ENCODE results near the gene TMEM41A. TPM values are rescaled to one million over a fixed set of nuclear protein-coding genes. Genes with fewer than 3 reads are reported as not detected.
A peak's percentile ranks its signal among the peaks of the same experiment; 100 is the strongest.
"Not testable (repeated sequence)": the region's sequence is repeated elsewhere in the genome, so short reads cannot be mapped to it uniquely, and the experiment has no call there.

TMEM41A gene
- total RNA-seq, 1 donor from 2014 or later: 31.6 TPM

- Histone ChIP-seq H3K36me3 (peaks cover 13% of the 10 kb centered on the region), H3K4me1 (no peaks in the 10 kb centered on the region), H3K27me3 (no peaks in the 10 kb centered on the region), H3K4me3 (no peak overlapping the region), H3K27ac (no peak overlapping the region), H3K9me3 (no peaks in the 10 kb centered on the region)
- no peak for TF ChIP-seq CTCF (IDR thresholded peaks at IDR 0.05)
- DNase-seq: no peak
- ATAC-seq: no peak
- intact Hi-C loops (cut with DNase I): no loop called here
Observed at GRCh38 chr3:185460309-185460708, 38.5 kb downstream of the TMEM41A start.

DNA sequence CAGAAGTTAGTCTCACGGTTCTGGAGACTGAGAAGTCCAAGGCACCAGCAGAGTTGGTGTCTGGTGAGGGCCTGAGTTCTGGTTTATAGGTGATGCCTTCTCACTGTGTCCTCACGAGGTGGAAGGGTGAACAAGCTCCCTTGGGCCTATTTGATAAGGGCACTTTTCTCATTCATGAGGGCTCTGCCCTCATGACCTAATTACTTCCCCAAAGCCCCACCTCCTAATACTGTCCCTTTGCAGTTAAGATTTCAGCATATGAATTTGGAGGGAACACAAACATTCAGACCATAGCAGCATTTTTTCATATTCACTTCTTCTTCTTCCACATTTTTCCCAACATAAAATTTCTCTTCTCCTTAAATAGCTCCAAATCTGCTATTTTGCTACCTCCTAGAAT is 41.5 kb downstream of the TMEM41A start:
- Histone ChIP-seq H3K9me3 (no peaks in the 10 kb centered on the region), H3K36me3 (peaks cover 4% of the 10 kb centered on the region), H3K4me3 (no peak overlapping the region), H3K4me1 (no peaks in the 10 kb centered on the region), H3K27me3 (no peaks in the 10 kb centered on the region), H3K27ac (no peak overlapping the region)
- no peak for DNase-seq
- intact Hi-C loops (cut with DNase I): no loop called here
- ATAC-seq: peak; percentile 78
- TF ChIP-seq CTCF (IDR thresholded peaks at IDR 0.05): no peak

GRCh38 chr3:185451432-185451831 is 47.4 kb downstream of the TMEM41A start:
- DNase-seq; intact Hi-C loops (cut with DNase I); H3K9me3 ChIP-seq; ATAC-seq; H3K27me3 ChIP-seq; H3K27ac ChIP-seq; H3K4me3 ChIP-seq; H3K4me1 ChIP-seq: not testable (repeated sequence)
- H3K36me3 ChIP-seq: peaks cover 14% of the 10 kb centered on the region

GRCh38 chr3:185448107-185448506 is 50.7 kb downstream of the TMEM41A start:
- intact Hi-C loops (cut with DNase I): no loop called here
- Histone ChIP-seq H3K36me3 (peaks cover 14% of the 10 kb centered on the region), H3K4me3 (no peak overlapping the region), H3K27me3 (no peaks in the 10 kb centered on the region), H3K27ac (no peak overlapping the region), H3K9me3 (no peaks in the 10 kb centered on the region), H3K4me1 (no peaks in the 10 kb centered on the region)
- ATAC-seq: no peak
- no peak for DNase-seq
- no peak for TF ChIP-seq CTCF (IDR thresholded peaks at IDR 0.05)

DNA sequence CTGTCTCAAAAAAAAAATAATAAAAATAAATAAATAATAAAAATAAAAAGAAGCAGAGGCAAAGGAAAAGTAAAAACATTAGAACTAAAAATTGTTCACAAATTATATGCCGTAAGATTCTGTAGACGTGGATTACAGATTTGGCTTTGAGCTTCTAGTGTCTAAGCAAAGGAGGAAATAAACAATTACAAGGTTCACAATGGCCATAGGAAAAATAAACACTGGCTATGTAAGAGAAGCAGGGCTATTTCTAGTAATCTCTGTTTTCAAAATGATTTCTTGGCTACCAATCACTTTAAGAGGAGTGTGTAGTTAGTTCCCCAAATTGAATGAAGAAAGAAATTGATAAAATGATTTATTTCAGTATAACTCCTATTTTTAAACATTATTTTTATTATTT is 54.5 kb downstream of the TMEM41A start:
- Histone ChIP-seq H3K4me3 (no peak overlapping the region), H3K27me3 (no peaks in the 10 kb centered on the region), H3K9me3 (no peaks in the 10 kb centered on the region), H3K27ac (no peak overlapping the region), H3K4me1 (no peaks in the 10 kb centered on the region), H3K36me3 (peaks cover 2% of the 10 kb centered on the region)
- TF ChIP-seq CTCF (IDR thresholded peaks at IDR 0.05): no peak
- ATAC-seq (no peak), DNase-seq (no peak)
- intact Hi-C loops (cut with DNase I): no loop called here

GRCh38 chr3:185442031-185442430 is 56.8 kb downstream of the TMEM41A start:
- Histone ChIP-seq H3K4me3 (no peak overlapping the region), H3K4me1 (no peaks in the 10 kb centered on the region), H3K9me3 (no peaks in the 10 kb centered on the region), H3K27me3 (no peaks in the 10 kb centered on the region), H3K36me3 (peaks cover 5% of the 10 kb centered on the region), H3K27ac (no peak overlapping the region)
- intact Hi-C loops (cut with DNase I): no loop called here
- DNase-seq (no peak), ATAC-seq (no peak)
- TF ChIP-seq CTCF (IDR thresholded peaks at IDR 0.05): no peak
